Ascending aorta (tissue), 2 donors: ENCODE data around the gene PLEKHM2. TPM values are rescaled to one million over a fixed set of nuclear protein-coding genes. Genes with fewer than 3 reads are reported as not detected.

ENCODE experiments used
- DNase-seq, 2 donors: peaks; one replicate each; pipeline ENCODE4 v3.0.0-alpha.2; 2019; ENCODE audit warnings: low spot score in 2 of 2
- H3K27ac ChIP-seq, 2 donors: fragments of 200-600 bp; sonication (generic); one replicate each; pipeline ENCODE4 v1.5.1; 2016 to 2017; ENCODE audit warnings: mild to moderate bottlenecking in 1 of 2
- H3K27me3 ChIP-seq: fragments of 200-600 bp; sonication (generic); one replicate; pipeline ENCODE4 v1.5.1; 2017
- H3K36me3 ChIP-seq, 2 donors: fragments of 200-600 bp; sonication (generic); one replicate each; pipeline ENCODE4 v1.5.1; 2016
- H3K4me1 ChIP-seq, 2 donors: fragments of 200-600 bp; sonication (generic); one replicate each; pipeline ENCODE4 v1.5.1; 2016 to 2017; ENCODE audit warnings: mild to moderate bottlenecking in 1 of 2
- H3K4me3 ChIP-seq, 2 donors: fragments of 200-600 bp; sonication (generic); one replicate each; pipeline ENCODE4 v1.5.1; 2016 to 2017; ENCODE audit warnings: mild to moderate bottlenecking in 1 of 2
- H3K9me3 ChIP-seq, 2 donors: fragments of 200-600 bp; sonication (generic); one replicate each; pipeline ENCODE4 v1.5.1; 2016
- intact Hi-C: fragments of 100-400 bp; cut with DNase I; formaldehyde crosslinking; loops from one replicate; pipeline ENCODE4 v1.15.1; 2023
- total RNA-seq: library from RNA; depleted of rRNA; stranded (reverse); fragments of >200 nt; gene quantifications from one replicate; pipeline ENCODE4 v1.1.0, GENCODE V29; 2016
- TF ChIP-seq, protein P1 (sequence below), 3 experiments: fragments of 200-600 bp in 2 of 3; fragments of 450-650 bp in 1 of 3; sonication (generic) in 2 of 3; IDR thresholded peaks; one replicate each; pipeline ENCODE4 v1.5.1; 2016 to 2019; ENCODE audit warnings: antibody characterized with exemption in 3 of 3, mild to moderate bottlenecking in 1 of 3, moderate library complexity in 1 of 3

The PLEKHM2 gene
- total RNA-seq, 1 donor from 2014 or later, result 129 TPM

DNA sequence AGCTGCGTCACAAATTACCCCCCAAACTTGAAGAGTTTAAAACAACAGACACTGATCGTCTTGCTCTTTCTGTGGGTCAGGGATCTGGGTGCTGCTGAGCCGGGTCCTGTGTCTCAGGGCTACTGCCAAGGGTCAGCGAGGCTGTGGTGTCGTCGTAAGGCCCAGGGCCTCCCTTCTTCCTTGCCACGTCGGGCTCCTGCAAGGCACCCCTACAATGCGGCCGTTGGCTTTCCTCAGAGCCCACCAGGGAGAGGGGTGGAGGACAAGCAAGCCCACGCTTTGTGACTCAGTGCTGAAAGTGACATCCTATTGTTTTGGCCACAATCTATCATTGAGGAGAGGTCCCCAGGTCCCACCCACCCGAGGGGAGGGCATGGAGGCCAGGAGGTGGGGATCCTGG lies 66.8 kb downstream of the PLEKHM2 start:
- H3K4me3 ChIP-seq, result no peak overlapping the region
- H3K27me3 ChIP-seq, result no peaks in the 10 kb centered on the region
- TF ChIP-seq, protein P1, sequence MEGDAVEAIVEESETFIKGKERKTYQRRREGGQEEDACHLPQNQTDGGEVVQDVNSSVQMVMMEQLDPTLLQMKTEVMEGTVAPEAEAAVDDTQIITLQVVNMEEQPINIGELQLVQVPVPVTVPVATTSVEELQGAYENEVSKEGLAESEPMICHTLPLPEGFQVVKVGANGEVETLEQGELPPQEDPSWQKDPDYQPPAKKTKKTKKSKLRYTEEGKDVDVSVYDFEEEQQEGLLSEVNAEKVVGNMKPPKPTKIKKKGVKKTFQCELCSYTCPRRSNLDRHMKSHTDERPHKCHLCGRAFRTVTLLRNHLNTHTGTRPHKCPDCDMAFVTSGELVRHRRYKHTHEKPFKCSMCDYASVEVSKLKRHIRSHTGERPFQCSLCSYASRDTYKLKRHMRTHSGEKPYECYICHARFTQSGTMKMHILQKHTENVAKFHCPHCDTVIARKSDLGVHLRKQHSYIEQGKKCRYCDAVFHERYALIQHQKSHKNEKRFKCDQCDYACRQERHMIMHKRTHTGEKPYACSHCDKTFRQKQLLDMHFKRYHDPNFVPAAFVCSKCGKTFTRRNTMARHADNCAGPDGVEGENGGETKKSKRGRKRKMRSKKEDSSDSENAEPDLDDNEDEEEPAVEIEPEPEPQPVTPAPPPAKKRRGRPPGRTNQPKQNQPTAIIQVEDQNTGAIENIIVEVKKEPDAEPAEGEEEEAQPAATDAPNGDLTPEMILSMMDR (IDR thresholded peaks at IDR 0.05), result no peak
- H3K9me3 ChIP-seq, result no peaks in the 10 kb centered on the region
- no peak for DNase-seq
- intact Hi-C loops, result no loop called here
- H3K36me3 ChIP-seq, result no peaks in the 10 kb centered on the region
- H3K4me1 ChIP-seq, result peaks cover 34 to 70% of the 10 kb centered on the region in 2 donors
- peak overlapping the region; percentile 93 to 96 for H3K27ac ChIP-seq

DNA sequence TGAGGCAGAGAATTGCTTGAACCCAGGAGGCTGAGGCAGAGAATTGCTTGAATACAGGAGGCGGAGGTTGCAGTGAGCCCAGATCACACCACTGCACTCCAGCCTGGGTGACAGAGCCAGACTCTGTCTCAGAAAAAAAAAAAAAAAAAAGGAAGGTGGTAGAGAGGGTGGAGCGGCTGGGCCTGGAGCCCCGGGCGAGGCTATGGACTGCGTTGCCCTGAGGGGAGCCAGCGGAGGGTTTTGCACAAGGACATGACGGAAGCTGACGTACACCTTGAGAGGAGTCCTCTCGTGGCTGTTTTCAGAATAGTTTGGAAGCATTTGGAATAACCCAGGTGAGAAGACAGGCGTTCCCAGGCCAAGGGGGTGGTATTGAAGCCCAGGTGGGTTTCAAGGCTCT lies 67.6 kb downstream of the PLEKHM2 start:
- no peaks in the 10 kb centered on the region for H3K9me3 ChIP-seq
- no peaks in the 10 kb centered on the region for H3K27me3 ChIP-seq
- TF ChIP-seq, protein P1 (IDR thresholded peaks at IDR 0.05), result no peak
- H3K4me1 ChIP-seq, result peaks cover 36 to 67% of the 10 kb centered on the region in 2 donors
- no peak for DNase-seq
- peak overlapping the region; percentile 93 to 96 for H3K27ac ChIP-seq
- H3K4me3 ChIP-seq, result peak overlapping the region in 1 of 2 donors; percentile 42
- no peaks in the 10 kb centered on the region for H3K36me3 ChIP-seq
- intact Hi-C loops, result no loop called here

DNA sequence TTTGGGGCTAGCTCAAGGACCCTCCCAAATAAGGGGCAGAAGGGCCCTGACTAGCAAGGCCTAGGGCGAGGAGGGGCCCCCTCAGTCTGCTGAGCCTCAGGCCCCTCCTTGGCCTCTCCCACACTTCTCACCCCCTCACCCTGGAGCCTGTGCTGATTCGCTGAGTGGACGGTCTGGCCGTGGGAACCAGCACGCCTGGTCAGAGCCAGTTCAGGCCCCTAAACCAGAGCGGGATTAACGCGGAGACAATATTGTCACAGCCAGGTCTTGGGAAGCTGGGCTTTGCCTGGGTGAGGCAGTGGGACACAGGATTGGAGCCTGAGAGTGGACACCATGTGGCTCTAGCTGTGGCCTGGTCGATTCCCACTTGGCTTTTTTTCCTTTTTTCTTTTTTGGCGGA lies 69.7 kb downstream of the PLEKHM2 start:
- DNase-seq, result no peak
- no peak overlapping the region for H3K4me3 ChIP-seq

DNA sequence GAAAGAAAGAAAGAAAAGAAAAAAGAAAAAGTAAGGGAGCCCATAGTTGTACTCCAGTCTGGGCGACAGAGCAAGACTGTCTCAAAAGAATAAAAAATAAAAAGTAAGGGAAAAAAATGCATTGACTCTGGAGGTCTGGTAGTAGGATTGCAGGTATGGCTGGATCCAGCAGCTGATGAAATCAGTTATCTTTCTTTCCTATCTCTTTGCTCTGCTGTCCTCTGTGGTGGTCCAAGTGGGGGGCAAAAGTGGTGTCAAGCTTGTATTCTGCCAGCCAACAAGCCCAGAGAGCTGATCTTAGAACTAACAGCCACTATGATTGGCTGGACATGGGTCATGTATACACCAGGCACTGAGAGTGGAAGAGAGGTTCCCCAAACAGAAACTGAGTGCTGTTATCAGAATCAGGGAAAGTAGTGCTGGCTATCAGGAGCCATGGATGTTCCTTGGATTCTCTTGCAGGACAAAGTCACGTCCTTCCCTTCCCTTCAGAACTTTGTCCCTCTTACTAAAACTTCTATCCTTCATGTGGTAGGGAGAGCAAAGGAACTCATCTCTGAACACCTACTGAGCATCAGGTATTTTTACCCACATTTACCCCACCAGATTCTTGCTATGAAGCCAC lies 71.0 kb downstream of the PLEKHM2 start:
- intact Hi-C loops, result no loop called here
- Histone ChIP-seq H3K27me3 (no peaks in the 10 kb centered on the region), H3K36me3 (peaks cover 0 to 8% of the 10 kb centered on the region in 2 donors), H3K4me3 (peak overlapping the region in 1 of 2 donors; percentile 5), H3K9me3 (no peaks in the 10 kb centered on the region), H3K27ac (peak overlapping the region; percentile 93 to 96), H3K4me1 (peaks cover 26 to 42% of the 10 kb centered on the region in 2 donors)
- TF ChIP-seq, protein P1 (IDR thresholded peaks at IDR 0.05), result no peak
- no peak for DNase-seq

More for the DNA sequence above, 69.7 kb downstream of the PLEKHM2 start:
- Histone ChIP-seq H3K4me1 (peaks cover 28 to 53% of the 10 kb centered on the region in 2 donors), H3K36me3 (peaks cover 0 to 2% of the 10 kb centered on the region in 2 donors), H3K9me3 (no peaks in the 10 kb centered on the region), H3K27ac (peak overlapping the region; percentile 93 to 96), H3K27me3 (no peaks in the 10 kb centered on the region)
- TF ChIP-seq, protein P1 (IDR thresholded peaks at IDR 0.05), result no peak
- intact Hi-C loops, result no loop called here

DNA sequence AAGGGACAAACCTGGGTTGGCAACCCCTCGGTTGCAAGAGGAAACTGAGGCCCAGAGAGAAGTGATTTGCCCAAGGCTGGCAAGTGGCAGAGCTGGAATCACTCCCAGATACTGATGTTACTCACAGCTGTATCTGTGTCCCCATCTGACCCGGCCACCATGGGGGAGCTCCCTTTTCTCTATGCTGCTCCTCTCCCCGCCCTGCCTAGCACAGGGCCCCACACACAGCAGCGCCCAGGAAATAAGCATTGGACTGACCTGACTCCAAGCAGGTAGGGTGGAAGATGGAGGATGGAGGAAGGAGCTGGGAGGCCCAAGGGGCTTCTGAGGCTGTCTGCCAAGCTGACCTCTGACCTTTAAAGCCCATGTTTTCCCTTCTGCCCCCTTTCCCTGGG lies 71.5 kb downstream of the PLEKHM2 start:
- TF ChIP-seq, protein P1 (IDR thresholded peaks at IDR 0.05), result no peak
- Histone ChIP-seq H3K36me3 (peaks cover 0 to 8% of the 10 kb centered on the region in 2 donors), H3K27ac (peak overlapping the region; percentile 93 to 96), H3K4me1 (peaks cover 20 to 37% of the 10 kb centered on the region in 2 donors), H3K4me3 (peak overlapping the region in 1 of 2 donors; percentile 5), H3K9me3 (no peaks in the 10 kb centered on the region), H3K27me3 (no peaks in the 10 kb centered on the region)
- no peak for DNase-seq
- intact Hi-C loops, result no loop called here
